Cardiac fibroblast (primary cell): ENCODE measurements around the gene PA2G4.

Source experiments
- DNase-seq, 2 donors: peaks; one replicate each; pipeline versions ENCODE4 v3.0.0 to v3.0.0-alpha.2; 2010; ENCODE audit warnings: low read depth in 2 of 2
- H3K4me3 ChIP-seq, 2 donors: replicated peaks in 1 of 2; 1 replicate in 1 of 2; 2 replicates in 1 of 2; pipeline ENCODE4 v1.5.1; 2011; ENCODE audit warnings: low read depth in 2 of 2, low read length in 2 of 2, mild to moderate bottlenecking in 2 of 2, moderate library complexity in 1 of 2
- TF ChIP-seq, protein P1 (sequence below): IDR thresholded peaks from one replicate; pipeline ENCODE4 v1.5.1; 2011; ENCODE audit warnings: low read depth, mild to moderate bottlenecking, low read length, inconsistent platforms

Gene PA2G4

DNA sequence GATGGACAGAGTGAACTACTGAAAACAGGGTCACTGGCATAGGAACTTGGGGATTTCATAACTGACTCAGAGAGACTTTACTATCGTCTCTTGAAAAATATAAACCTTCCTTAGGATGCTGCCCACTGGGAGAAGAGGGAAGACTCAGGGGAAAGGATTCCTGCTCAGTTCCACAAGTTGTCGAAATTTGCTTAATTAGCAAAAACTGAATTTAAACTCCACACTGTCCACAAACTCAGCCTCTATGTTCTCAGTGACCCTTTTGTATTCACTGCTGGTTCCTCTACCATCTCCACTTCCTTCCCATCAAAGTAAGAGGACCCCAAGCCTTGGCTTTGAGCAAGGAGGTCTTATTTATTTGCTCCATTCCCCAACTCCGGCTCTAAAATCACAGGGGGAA lies 40.9 kb downstream of the PA2G4 start:
- DNase-seq: no peak
- no peak overlapping the region for H3K4me3 ChIP-seq
- TF ChIP-seq, protein P1, sequence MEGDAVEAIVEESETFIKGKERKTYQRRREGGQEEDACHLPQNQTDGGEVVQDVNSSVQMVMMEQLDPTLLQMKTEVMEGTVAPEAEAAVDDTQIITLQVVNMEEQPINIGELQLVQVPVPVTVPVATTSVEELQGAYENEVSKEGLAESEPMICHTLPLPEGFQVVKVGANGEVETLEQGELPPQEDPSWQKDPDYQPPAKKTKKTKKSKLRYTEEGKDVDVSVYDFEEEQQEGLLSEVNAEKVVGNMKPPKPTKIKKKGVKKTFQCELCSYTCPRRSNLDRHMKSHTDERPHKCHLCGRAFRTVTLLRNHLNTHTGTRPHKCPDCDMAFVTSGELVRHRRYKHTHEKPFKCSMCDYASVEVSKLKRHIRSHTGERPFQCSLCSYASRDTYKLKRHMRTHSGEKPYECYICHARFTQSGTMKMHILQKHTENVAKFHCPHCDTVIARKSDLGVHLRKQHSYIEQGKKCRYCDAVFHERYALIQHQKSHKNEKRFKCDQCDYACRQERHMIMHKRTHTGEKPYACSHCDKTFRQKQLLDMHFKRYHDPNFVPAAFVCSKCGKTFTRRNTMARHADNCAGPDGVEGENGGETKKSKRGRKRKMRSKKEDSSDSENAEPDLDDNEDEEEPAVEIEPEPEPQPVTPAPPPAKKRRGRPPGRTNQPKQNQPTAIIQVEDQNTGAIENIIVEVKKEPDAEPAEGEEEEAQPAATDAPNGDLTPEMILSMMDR: no peak

DNA sequence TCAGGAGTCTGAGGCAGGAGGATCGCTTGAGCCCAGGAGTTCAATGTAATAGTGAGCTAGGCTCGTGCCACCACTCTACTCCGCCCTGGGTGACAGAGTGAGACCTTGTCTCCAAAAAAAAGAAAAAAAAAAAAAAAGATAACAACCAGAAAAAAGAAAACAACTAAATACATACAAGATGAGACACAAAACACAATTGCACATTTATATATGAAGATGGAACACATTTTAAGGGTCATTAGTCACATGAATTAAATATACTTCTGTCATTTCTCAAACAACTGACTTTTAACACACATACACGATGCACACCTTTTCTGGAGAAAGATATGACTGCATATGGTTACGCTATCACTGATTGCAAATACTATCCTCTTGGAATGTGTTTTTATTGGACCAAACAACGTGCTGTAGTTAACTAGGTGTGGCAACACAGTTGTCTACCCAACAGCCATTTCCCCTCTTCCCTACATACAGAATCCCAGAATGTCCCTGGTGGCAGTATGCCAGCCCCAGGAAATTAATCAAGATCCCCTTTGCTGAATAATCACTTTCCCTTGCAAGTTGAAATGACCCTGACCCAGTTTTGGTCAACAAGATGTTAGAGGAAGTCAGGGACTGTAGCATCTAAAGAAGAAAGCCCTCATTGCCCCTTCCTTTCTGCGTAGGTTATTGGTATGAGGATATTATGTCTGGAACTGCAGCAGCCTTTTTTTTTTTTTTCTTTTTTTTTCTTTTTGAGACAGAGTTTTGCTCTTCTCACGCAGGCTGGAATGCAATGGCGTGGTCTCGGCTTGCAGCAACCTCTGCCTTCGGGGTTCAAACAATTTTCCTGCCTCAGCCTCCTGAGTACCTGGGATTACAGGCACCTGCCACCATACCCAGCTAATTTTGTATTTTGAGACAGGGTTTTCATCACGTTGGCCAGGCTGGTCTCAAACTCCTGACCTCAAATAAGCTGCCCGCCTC lies 42.4 kb downstream of the PA2G4 start:
- DNase-seq: peak in 1 of 2 donors; percentile 56
- H3K4me3 ChIP-seq: no peak overlapping the region
- TF ChIP-seq, protein P1: no peak

DNA sequence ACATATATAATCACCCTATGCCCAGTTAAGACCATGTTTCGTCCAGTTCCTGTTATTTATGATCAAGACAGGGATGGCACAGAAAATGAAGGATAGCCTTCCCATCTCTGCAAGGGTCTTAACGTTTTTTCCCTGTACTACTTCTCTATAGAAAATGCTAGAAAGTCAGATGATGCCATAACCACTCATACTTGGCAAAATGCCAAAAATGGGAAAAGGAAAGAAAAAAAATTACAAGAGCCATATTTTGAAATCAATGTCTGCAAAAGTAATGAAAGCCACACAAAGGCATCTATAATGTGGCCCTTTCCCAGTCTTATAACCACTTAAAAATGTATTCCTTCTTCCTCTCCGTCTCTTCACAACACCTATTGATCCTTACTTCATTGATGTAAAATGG lies 46.2 kb downstream of the PA2G4 start:
- peak; percentile 53 to 73 for DNase-seq
- TF ChIP-seq, protein P1: no peak
- no peak overlapping the region for H3K4me3 ChIP-seq

DNA sequence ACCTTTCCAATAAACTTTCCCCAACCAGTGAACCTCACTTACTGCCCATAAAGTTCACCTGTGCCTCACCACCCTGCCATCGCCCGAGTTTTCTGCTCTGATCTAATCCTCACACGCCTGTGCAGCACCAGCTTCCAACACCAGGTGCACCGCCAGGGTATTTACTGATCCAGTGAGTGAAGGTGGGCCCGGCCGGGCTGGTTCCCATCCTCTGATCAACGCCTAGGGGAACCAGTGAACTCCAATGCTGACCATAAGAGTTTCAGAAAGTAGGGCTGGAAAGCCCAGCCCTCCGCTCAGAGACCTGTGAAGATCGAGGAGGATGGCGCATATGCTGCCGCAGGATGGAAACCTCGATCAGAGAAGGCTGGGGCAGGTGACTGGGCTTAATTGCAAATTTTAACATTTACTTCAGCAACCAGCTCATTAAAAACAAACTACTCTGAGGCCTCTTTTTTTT lies 47.3 kb downstream of the PA2G4 start:
- peak overlapping the region; percentile 65 to 69 for H3K4me3 ChIP-seq
- TF ChIP-seq, protein P1: peak; percentile 30
- peak in 1 of 2 donors; percentile 21 for DNase-seq

DNA sequence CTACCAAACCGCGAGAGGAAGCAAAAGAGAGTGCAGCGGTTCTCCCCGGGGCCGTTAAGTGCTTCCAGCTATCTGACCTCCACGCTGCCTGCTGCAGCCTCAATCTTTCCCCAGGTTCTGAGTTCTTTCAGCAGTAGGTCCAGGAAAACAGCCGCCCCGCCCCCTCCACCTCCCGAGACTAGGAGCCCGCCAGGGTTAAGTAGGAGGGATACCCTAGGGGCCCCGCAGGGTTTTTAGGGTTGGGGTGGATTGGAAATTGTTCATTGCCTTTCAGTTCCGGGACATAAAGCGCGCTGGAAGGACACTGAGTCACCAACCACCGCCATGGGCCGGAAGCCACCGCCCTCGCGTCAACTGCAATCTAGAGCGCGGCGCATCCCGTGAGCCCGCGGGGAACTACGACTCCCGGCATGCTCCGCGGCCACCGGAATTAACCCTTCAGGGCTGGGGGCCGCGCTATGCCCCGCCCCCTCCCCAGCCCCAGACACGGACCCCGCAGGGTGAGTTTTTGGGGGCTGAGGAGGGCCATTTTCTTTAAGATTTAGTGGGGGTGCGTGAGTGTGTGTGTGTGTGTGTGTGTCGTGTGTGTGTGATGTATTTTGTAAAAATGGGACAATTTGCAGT lies 47.9 kb downstream of the PA2G4 start, which contains the start of gene MYL6B:
Gene MYL6B, plus strand, starts transcription at position 456 of the 624 bp plus-strand sequence. CDS start 1,332 bp downstream, outside the sequence.
- peak within 1 kb of the TSS; percentile 65 to 69 for H3K4me3 ChIP-seq
- peak; percentile 89 to 92 for DNase-seq
- TF ChIP-seq, protein P1: no peak

DNA sequence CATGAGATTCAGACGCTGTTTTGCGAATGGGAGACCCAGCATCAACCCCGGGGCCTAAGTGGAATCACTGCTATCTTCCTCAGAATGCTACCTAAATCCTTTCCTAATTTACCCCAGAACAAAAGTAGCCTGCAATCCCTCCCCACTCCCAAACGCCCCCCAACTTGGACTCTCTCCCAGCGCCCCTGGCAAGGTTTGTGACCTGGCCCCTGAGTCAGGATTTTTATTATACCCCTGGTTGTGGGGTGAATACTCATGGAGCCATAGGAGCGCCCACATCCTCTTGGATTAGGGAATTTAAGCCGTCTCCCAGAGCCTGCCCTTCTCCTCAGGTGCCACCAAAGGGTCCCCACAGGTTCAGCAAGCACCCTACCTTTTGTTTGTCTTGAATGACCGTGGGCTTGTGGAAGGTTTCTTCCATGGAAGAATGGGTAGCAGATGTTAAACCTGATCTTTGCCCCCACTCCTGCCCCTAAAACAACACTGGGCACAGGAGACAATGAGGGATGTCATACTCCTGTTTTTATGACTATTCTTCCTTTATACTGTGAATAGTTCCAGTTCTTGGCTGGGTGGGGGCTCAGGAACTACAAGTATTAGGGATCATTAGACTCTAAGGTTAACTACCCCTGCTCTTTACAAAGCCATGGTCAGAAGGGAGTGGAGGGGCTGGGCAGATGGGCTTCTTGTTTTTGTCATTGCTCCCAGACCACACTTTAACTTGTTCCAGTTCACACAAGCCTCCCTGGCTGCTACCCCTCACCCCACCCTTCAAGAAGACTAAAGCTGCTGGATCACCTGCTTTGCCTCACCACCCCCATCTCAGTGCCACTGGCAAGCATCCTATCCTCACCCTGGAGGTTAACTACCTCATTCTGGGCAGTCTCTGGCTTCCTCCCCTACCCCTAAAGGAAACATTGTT lies 48.7 kb downstream of the PA2G4 start:
- H3K4me3 ChIP-seq: peak overlapping the region; percentile 65 to 69
- TF ChIP-seq, protein P1: no peak
- DNase-seq: no peak
